ENCODE data around the gene HSFX2.

DNA sequence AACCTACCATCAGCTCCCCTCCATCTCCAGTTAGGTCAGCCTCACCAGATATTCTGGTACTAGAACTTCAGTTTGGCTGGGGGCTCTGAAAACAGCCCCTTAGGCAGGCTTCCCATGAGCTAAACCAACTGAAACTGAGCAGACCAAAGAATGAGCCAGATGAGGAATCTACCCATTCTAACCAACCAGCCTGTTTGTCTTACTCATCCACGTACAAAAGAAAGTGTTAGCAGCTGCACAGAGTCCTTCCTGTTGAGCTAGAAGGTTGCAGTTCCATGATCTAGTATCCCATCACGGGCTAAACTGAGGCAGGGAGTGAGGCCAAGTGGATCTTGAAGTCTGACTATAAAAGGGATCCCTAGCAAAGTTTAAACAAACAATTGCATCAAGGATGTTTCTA lies 25.3 kb downstream of the HSFX2 start:
- TF ChIP-seq POLR2A (IDR thresholded peaks at IDR 0.05), result no peak
- TF ChIP-seq, protein P1, sequence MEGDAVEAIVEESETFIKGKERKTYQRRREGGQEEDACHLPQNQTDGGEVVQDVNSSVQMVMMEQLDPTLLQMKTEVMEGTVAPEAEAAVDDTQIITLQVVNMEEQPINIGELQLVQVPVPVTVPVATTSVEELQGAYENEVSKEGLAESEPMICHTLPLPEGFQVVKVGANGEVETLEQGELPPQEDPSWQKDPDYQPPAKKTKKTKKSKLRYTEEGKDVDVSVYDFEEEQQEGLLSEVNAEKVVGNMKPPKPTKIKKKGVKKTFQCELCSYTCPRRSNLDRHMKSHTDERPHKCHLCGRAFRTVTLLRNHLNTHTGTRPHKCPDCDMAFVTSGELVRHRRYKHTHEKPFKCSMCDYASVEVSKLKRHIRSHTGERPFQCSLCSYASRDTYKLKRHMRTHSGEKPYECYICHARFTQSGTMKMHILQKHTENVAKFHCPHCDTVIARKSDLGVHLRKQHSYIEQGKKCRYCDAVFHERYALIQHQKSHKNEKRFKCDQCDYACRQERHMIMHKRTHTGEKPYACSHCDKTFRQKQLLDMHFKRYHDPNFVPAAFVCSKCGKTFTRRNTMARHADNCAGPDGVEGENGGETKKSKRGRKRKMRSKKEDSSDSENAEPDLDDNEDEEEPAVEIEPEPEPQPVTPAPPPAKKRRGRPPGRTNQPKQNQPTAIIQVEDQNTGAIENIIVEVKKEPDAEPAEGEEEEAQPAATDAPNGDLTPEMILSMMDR (IDR thresholded peaks at IDR 0.05), result no peak

All from heart left ventricle (tissue), 13 donors.